ENCODE measurements around the gene SERPINB13.

SERPINB13 gene

GRCh38 chr18:63603772-63604171 is 16.6 kb downstream of the SERPINB13 start:
- Histone ChIP-seq H3K9ac (ENCODE audit: low read depth, low read length, poor library complexity, severe bottlenecking) (no peak overlapping the region), H3K9me2 (replicated peaks; ENCODE audit: low read depth, low read length) (no peaks in the 10 kb centered on the region), H4K20me1 (ENCODE audit: insufficient read depth, low read length, poor library complexity, severe bottlenecking) (no peaks in the 10 kb centered on the region), H3K4me2 (ENCODE audit: low read depth, low read length, poor library complexity, severe bottlenecking) (no peak overlapping the region), H3K36me3 (ENCODE audit: insufficient read depth, low read length) (no peaks in the 10 kb centered on the region), H2AFZ (ENCODE audit: low read length) (no peak overlapping the region), H3F3A (ENCODE audit: low read depth) (no peaks in the 10 kb centered on the region), H3K9me3 (ENCODE audit: insufficient read depth, low read depth, low read length) (no peaks in the 10 kb centered on the region), H3K27me3 (ENCODE audit: insufficient read depth, low read length, poor library complexity, severe bottlenecking) (no peaks in the 10 kb centered on the region), H3K79me2 (ENCODE audit: insufficient read depth, low read length) (no peaks in the 10 kb centered on the region), H3K4me1 (ENCODE audit: insufficient read depth, low read length, poor library complexity, severe bottlenecking) (no peaks in the 10 kb centered on the region), H3K4me3 (ENCODE audit: low read length, poor library complexity, severe bottlenecking) (no peak overlapping the region)
- TF ChIP-seq, protein P1, sequence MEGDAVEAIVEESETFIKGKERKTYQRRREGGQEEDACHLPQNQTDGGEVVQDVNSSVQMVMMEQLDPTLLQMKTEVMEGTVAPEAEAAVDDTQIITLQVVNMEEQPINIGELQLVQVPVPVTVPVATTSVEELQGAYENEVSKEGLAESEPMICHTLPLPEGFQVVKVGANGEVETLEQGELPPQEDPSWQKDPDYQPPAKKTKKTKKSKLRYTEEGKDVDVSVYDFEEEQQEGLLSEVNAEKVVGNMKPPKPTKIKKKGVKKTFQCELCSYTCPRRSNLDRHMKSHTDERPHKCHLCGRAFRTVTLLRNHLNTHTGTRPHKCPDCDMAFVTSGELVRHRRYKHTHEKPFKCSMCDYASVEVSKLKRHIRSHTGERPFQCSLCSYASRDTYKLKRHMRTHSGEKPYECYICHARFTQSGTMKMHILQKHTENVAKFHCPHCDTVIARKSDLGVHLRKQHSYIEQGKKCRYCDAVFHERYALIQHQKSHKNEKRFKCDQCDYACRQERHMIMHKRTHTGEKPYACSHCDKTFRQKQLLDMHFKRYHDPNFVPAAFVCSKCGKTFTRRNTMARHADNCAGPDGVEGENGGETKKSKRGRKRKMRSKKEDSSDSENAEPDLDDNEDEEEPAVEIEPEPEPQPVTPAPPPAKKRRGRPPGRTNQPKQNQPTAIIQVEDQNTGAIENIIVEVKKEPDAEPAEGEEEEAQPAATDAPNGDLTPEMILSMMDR (conservative IDR thresholded peaks at IDR 0.05; ENCODE audit: low read length), result no peak
- TF ChIP-seq EZH2phosphoT487 (IDR thresholded peaks at IDR 0.05; ENCODE audit: borderline replicate concordance), result no peak

DNA sequence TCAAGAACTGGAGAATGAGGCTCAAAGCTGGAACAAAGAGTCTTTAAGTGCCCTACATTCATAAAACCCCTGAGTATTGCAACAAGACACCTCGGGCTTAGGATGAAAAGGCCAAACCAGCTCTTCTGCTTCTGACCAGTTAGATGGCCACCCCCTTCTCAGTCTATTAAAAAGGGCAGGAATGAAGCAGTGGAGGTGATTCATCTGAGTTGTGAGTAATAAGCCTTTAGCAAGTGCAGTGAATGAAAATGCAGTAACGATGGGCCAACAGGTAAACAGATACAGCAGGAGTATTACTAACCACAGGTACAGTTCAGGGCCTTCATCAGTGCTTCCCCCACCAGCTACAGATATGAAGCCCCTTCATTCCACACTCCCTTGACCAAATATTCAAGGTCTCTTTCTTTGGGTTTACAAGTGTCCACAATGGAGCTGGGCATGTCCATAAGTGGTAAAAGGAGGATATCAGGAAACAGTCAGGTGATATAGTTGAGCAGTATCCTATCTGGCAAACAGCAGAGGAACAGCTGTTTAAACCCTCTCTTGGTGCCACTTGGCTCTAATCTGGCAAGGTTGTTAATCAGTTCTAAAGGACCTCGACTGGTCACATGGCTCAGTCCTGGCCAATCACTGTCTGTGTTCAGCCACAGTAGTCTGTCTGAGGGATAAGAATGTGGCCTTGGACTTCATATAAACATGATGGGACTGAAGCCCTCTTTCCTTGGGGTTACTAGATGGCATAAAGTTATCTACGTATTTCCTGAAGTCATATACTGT is 17.8 kb downstream of the SERPINB13 start:
- H2AFZ ChIP-seq (ENCODE audit: low read length), result no peak overlapping the region
- H3K9me2 ChIP-seq (replicated peaks; ENCODE audit: low read depth, low read length), result no peaks in the 10 kb centered on the region
- H3F3A ChIP-seq (ENCODE audit: low read depth), result no peaks in the 10 kb centered on the region
- no peaks in the 10 kb centered on the region for H3K9me3 ChIP-seq (ENCODE audit: insufficient read depth, low read depth, low read length)
- no peak overlapping the region for H3K4me2 ChIP-seq (ENCODE audit: low read depth, low read length, poor library complexity, severe bottlenecking)
- H3K9ac ChIP-seq (ENCODE audit: low read depth, low read length, poor library complexity, severe bottlenecking), result no peak overlapping the region
- H4K20me1 ChIP-seq (ENCODE audit: insufficient read depth, low read length, poor library complexity, severe bottlenecking), result no peaks in the 10 kb centered on the region
- no peaks in the 10 kb centered on the region for H3K79me2 ChIP-seq (ENCODE audit: insufficient read depth, low read length)
- no peaks in the 10 kb centered on the region for H3K27me3 ChIP-seq (ENCODE audit: insufficient read depth, low read length, poor library complexity, severe bottlenecking)
- no peaks in the 10 kb centered on the region for H3K36me3 ChIP-seq (ENCODE audit: insufficient read depth, low read length)
- no peaks in the 10 kb centered on the region for H3K4me1 ChIP-seq (ENCODE audit: insufficient read depth, low read length, poor library complexity, severe bottlenecking)
- H3K4me3 ChIP-seq (ENCODE audit: low read length, poor library complexity, severe bottlenecking), result no peak overlapping the region
- TF ChIP-seq, protein P1 (conservative IDR thresholded peaks at IDR 0.05; ENCODE audit: low read length), result no peak
- no peak for TF ChIP-seq EZH2phosphoT487 (IDR thresholded peaks at IDR 0.05; ENCODE audit: borderline replicate concordance)

GRCh38 chr18:63606526-63606925 is 19.4 kb downstream of the SERPINB13 start:
- Histone ChIP-seq H3K9me3 (ENCODE audit: insufficient read depth, low read depth, low read length) (no peaks in the 10 kb centered on the region), H3K9me2 (replicated peaks; ENCODE audit: low read depth, low read length) (no peaks in the 10 kb centered on the region), H2AFZ (ENCODE audit: low read length) (no peak overlapping the region), H4K20me1 (ENCODE audit: insufficient read depth, low read length, poor library complexity, severe bottlenecking) (no peaks in the 10 kb centered on the region), H3K36me3 (ENCODE audit: insufficient read depth, low read length) (no peaks in the 10 kb centered on the region), H3K4me1 (ENCODE audit: insufficient read depth, low read length, poor library complexity, severe bottlenecking) (no peaks in the 10 kb centered on the region), H3F3A (ENCODE audit: low read depth) (no peaks in the 10 kb centered on the region), H3K9ac (ENCODE audit: low read depth, low read length, poor library complexity, severe bottlenecking) (no peak overlapping the region), H3K27me3 (ENCODE audit: insufficient read depth, low read length, poor library complexity, severe bottlenecking) (no peaks in the 10 kb centered on the region), H3K4me2 (ENCODE audit: low read depth, low read length, poor library complexity, severe bottlenecking) (no peak overlapping the region), H3K4me3 (ENCODE audit: low read length, poor library complexity, severe bottlenecking) (no peak overlapping the region), H3K79me2 (ENCODE audit: insufficient read depth, low read length) (no peaks in the 10 kb centered on the region)
- TF ChIP-seq, protein P1 (conservative IDR thresholded peaks at IDR 0.05; ENCODE audit: low read length), result no peak
- no peak for TF ChIP-seq EZH2phosphoT487 (IDR thresholded peaks at IDR 0.05; ENCODE audit: borderline replicate concordance)

Measured in Loucy (cell line).